GM12878 (cell line): ENCODE measurements around the gene NAA15. TPM values are rescaled to one million over a fixed set of nuclear protein-coding genes. Genes with fewer than 3 reads are reported as not detected.
A peak's percentile ranks its signal among the peaks of the same experiment; 100 is the strongest.

Experiments used
- ATAC-seq: fragments of 200-7000 bp; cut with Tn5 transposase; 3 replicates; pipeline ENCODE4 v1.9.1; 2020; ENCODE audit warnings: mild to moderate bottlenecking, moderate library complexity
- BruUV-seq: library from RNA; stranded (reverse); fragments of 400-500 nt; replicated peaks from 2 replicates; lab custom pipeline; 2021; lab: Mats Ljungman, UMichigan
- CTCF ChIA-PET: fragments of 300-600 bp; sonication (Branson Sonifier 250); formaldehyde crosslinking; extraction: SDS; loops from one replicate; lab custom pipeline; 2021; ENCODE audit warnings: inconsistent platforms; lab: Yijun Ruan, JAX
- POLR2A ChIA-PET: fragments of 350-600 bp; formaldehyde crosslinking; extraction: SDS; loops from one replicate; lab custom pipeline; 2021; ENCODE audit warnings: inconsistent platforms; lab: Charles Lee
- RAD21 ChIA-PET: fragments of 300-600 bp; sonication (Branson Sonifier 250); formaldehyde crosslinking; loops from one replicate; lab custom pipeline; 2023; ENCODE audit warnings: antibody characterized with exemption; ENCODE audit not compliant: unreplicated experiment; lab: Charles Lee
- SMC1A ChIA-PET: fragments of 300-600 bp; sonication (Branson Sonifier 250); formaldehyde crosslinking; loops from one replicate; lab custom pipeline; 2023; ENCODE audit not compliant: unreplicated experiment, uncharacterized antibody; lab: Charles Lee
- DNase-seq: peaks from one replicate; pipeline ENCODE4 v3.0.0-alpha.2; 2011; ENCODE audit warnings: low read depth, low spot score
- FAIRE-seq: peaks from 3 replicates; lab custom pipeline; 2011; peaks lifted over from hg19 to GRCh38; lab: Jason Lieb, UNC
- H2AFZ ChIP-seq: 2 replicates; pipeline ENCODE4 v1.6.0; 2011; ENCODE audit warnings: low read depth, low read length, control low read depth; ENCODE audit not compliant: control insufficient read depth
- H3K27ac ChIP-seq: 2 replicates; pipeline ENCODE4 v1.5.1; 2011; ENCODE audit warnings: control low read depth; ENCODE audit not compliant: control insufficient read depth, insufficient read depth
- H3K27me3 ChIP-seq, 2 experiments: replicated peaks in 1 of 2; 2 replicates each; pipeline versions ENCODE4 v1.6.0 to v1.6.1; 2011; ENCODE audit warnings: low read length in 1 of 2; ENCODE audit not compliant: control insufficient read depth in 2 of 2, insufficient read depth in 2 of 2
- H3K36me3 ChIP-seq, 2 experiments: 2 replicates each; pipeline ENCODE4 v1.5.1; 2011; ENCODE audit warnings: low read length in 1 of 2; ENCODE audit not compliant: control insufficient read depth in 2 of 2, insufficient read depth in 2 of 2
- H3K4me1 ChIP-seq: 2 replicates; pipeline ENCODE4 v1.6.1; 2011; ENCODE audit warnings: mild to moderate bottlenecking, low read length, moderate library complexity, mixed read lengths; ENCODE audit not compliant: control insufficient read depth, insufficient read depth
- H3K4me2 ChIP-seq: 2 replicates; pipeline ENCODE4 v1.6.0; 2011; ENCODE audit warnings: control low read depth; ENCODE audit not compliant: control insufficient read depth, insufficient read depth
- H3K4me3 ChIP-seq: fragments of 200-600 bp; sonication (generic); 2 replicates; pipeline ENCODE4 v1.5.1; 2016
- H3K79me2 ChIP-seq: 2 replicates; pipeline ENCODE4 v1.6.0; 2011; ENCODE audit warnings: low read length; ENCODE audit not compliant: control insufficient read depth, insufficient read depth
- H3K9ac ChIP-seq: 2 replicates; pipeline ENCODE4 v1.8.0; 2011; ENCODE audit warnings: low read length, control low read depth, mixed read lengths; ENCODE audit not compliant: control insufficient read depth, insufficient read depth
- H3K9me3 ChIP-seq: replicated peaks from 3 replicates; pipeline ENCODE4 v1.5.1; 2011; ENCODE audit warnings: mild to moderate bottlenecking, low read length; ENCODE audit not compliant: control insufficient read depth, insufficient read depth
- H4K20me1 ChIP-seq: 2 replicates; pipeline ENCODE4 v1.6.0; 2011; ENCODE audit not compliant: control insufficient read depth, insufficient read depth
- CEBPZ ChIP-seq: fragments of 150-350 bp; IDR thresholded peaks from 2 replicates; pipeline ENCODE4 v1.6.1; 2016; ENCODE audit warnings: low read depth, low read length
- E4F1 ChIP-seq: fragments of 450-650 bp; IDR thresholded peaks from 2 replicates; pipeline ENCODE4 v1.6.1; 2018; ENCODE audit warnings: borderline replicate concordance, mild to moderate bottlenecking; ENCODE audit not compliant: partially characterized antibody
- EED ChIP-seq: sonication (generic); IDR thresholded peaks from 2 replicates; pipeline ENCODE4 v1.6.1; 2016; ENCODE audit warnings: antibody characterized with exemption, low read depth
- IKZF1 ChIP-seq: fragments of 450-650 bp; conservative IDR thresholded peaks from 2 replicates; pipeline ENCODE4 v1.6.1; 2017; ENCODE audit warnings: antibody characterized with exemption, mild to moderate bottlenecking
- IKZF2 ChIP-seq, 2 experiments: fragments of 450-650 bp; IDR thresholded peaks; 2 replicates each; pipeline ENCODE4 v1.6.1; 2017; ENCODE audit warnings: mild to moderate bottlenecking in 2 of 2, moderate library complexity in 2 of 2
- IRF3 ChIP-seq: fragments of 450-650 bp; IDR thresholded peaks from 2 replicates; pipeline ENCODE4 v1.6.1; 2014; ENCODE audit warnings: mild to moderate bottlenecking
- LARP7 ChIP-seq: fragments of 450-650 bp; IDR thresholded peaks from 2 replicates; pipeline ENCODE4 v1.6.1; 2017; ENCODE audit warnings: mild to moderate bottlenecking
- NKRF ChIP-seq: fragments of 450-650 bp; conservative IDR thresholded peaks from 2 replicates; pipeline ENCODE4 v1.6.1; 2017; ENCODE audit warnings: mild to moderate bottlenecking, moderate library complexity
- PAX8 ChIP-seq: fragments of 450-650 bp; IDR thresholded peaks from 2 replicates; pipeline ENCODE4 v1.6.1; 2017; ENCODE audit warnings: mild to moderate bottlenecking, moderate library complexity
- SIN3A ChIP-seq: IDR thresholded peaks from 2 replicates; pipeline ENCODE4 v1.6.1; 2012; ENCODE audit warnings: low read depth, low read length, improper control_type of control experiment
- SREBF1 ChIP-seq: IDR thresholded peaks from 2 replicates; pipeline ENCODE4 v1.6.1; 2012; ENCODE audit warnings: mild to moderate bottlenecking, low read length
- WGBS: methylation state at CpG from one replicate; pipeline ENCODE4 v1.1.6; 2016; ENCODE audit warnings: low lambda C conversion rate; ENCODE audit not compliant: insufficient replicate concordance, insufficient coverage; ENCODE audit errors: missing lambda C conversion rate; 5-methylcytosine and 5-hydroxymethylcytosine counted together
- in situ Hi-C: fragments of 300-500 bp; cut with MboI; formaldehyde crosslinking; loops from 9 replicates; pipeline ENCODE4 v1.14.3; 2018; ENCODE audit warnings: mixed read lengths
- intact Hi-C: fragments of 100-400 bp; cut with micrococcal nuclease; formaldehyde crosslinking; loops from one replicate; pipeline ENCODE4 v1.14.2; 2022; ENCODE audit not compliant: unreplicated experiment
- polyA plus RNA-seq, 11 experiments: library from polyadenylated mRNA; depleted of rRNA in 4 of 11; unstranded in 6 of 11; stranded (reverse) in 5 of 11; fragments of >200 nt; fragmentation: Nextera tagmentation in 4 of 11; fragmentation: Illumina TruSeq in 1 of 11; extraction: Ambion mirVana in 4 of 11; extraction: Trizol in 1 of 11; gene quantifications; 1 replicate in 1 of 11; 2 replicates in 10 of 11; pipeline versions ENCODE4 v1.2.1 to v1.2.3, GENCODE V29; 2011 to 2016; ENCODE audit warnings: inconsistent platforms in 2 of 11, missing spikeins in 2 of 11, low read depth in 1 of 11
- total RNA-seq, 4 experiments: library from RNA; depleted of rRNA in 3 of 4; stranded (reverse); fragments of >200 nt in 3 of 4; fragmentation: Illumina TruSeq in 1 of 4; extraction: Trizol in 1 of 4; gene quantifications; 2 replicates each; pipeline versions ENCODE4 v1.2.1 to v1.2.3, GENCODE V29; 2013 to 2021

Gene NAA15
- total and polyA plus RNA-seq, 10 of the 15 experiments (the other 5 are each of a cell fraction or from before 2014, with no cell fraction given) = 24.3 to 93.1 (median 51.9) TPM

GRCh38 chr4:139301821-139302611 lies 711 bp downstream of the NAA15 start, which contains the start of gene NDUFC1:
NDUFC1 (minus strand) TSS chr4:139302477; CDS start chr4:139295798, 6,679 bp downstream.
- Histone ChIP-seq H2AFZ (peak within 1 kb of the TSS; percentile 89), H4K20me1 (no peaks in the 10 kb centered on the region; the same call in 1 of the 2 replicates), H3K36me3 (peaks cover 3% of the 10 kb centered on the region in 2 experiments; a peak in 2 of 4 replicates), H3K9ac (peak within 1 kb of the TSS; percentile 83), H3K9me3 (peaks cover 2% of the 10 kb centered on the region; the same call in 2 of the 3 replicates), H3K79me2 (peaks cover 69% of the 10 kb centered on the region), H3K4me2 (peak within 1 kb of the TSS; percentile 56), H3K4me1 (peaks cover 9% of the 10 kb centered on the region), H3K27ac (peak within 1 kb of the TSS; percentile 92), H3K4me3 (peak within 1 kb of the TSS; percentile 89), H3K27me3 (no peaks in the 10 kb centered on the region)
- 1% methylated on average over 43 of the region's 46 CpGs for WGBS
- DNase-seq (peak; percentile 41), ATAC-seq (peak; percentile 72), FAIRE-seq (no peak)
- CTCF ChIA-PET = interaction anchor here (0.5 to 2.3 kb wide), 7 partner anchors 9 to 271 kb away, joined by 3 to 6 read pairs (median 3); no protein-coding TSS in a partner anchor
- intact Hi-C loops = loop anchor here (1.0 to 10.0 kb wide), 3 partner anchors 13 to 220 kb away; partner anchors contain the start of gene RAB33B
- in situ Hi-C loops = loop anchor here (25.0 kb wide), 1 partner anchor 1090 kb away; no protein-coding TSS in a partner anchor
- SMC1A ChIA-PET = interaction anchor here (0.7 to 2.9 kb wide), 10 partner anchors 9 to 86 kb away, joined by 3 to 20 read pairs (median 8); no protein-coding TSS in a partner anchor
- POLR2A ChIA-PET = interaction anchor here (0.6 to 4.4 kb wide), 9 partner anchors 10 to 281 kb away, joined by 3 to 29 read pairs (median 6); partner anchors contain the start of gene ELF2
- TSS peak; percentile 76 for BruUV-seq
- RAD21 ChIA-PET = interaction anchor here (0.7 to 2.9 kb wide), 9 partner anchors 10 to 272 kb away, joined by 3 to 13 read pairs (median 5); partner anchors contain the start of gene ELF2
- TF ChIP-seq SIN3A (peak; percentile 87; the same call in 1 of the 2 replicates), NKRF (peak; percentile 74; the same call in 1 of the 2 replicates), LARP7 (peak; percentile 72; the same call in 1 of the 2 replicates), EED (peak; percentile 90; the same call in 1 of the 2 replicates), PAX8 (no peak), IKZF1 (peak; percentile 53), IKZF2 (IDR thresholded peaks at IDR 0.05) (peak; percentile 62 to 77), IRF3 (no peak), SREBF1 (no peak), CEBPZ (no peak), E4F1 (no peak)
